H1 (cell line): Measurements from ENCODE around the gene CCNYL1. TPM values are rescaled to one million over a fixed set of nuclear protein-coding genes. Genes with fewer than 3 reads are reported as not detected.

ENCODE experiments used
- CTCF ChIA-PET: fragments of 300-600 bp; sonication (Branson Sonifier 250); formaldehyde crosslinking; loops from one replicate; lab custom pipeline; 2021; ENCODE audit not compliant: partially characterized antibody; lab: Charles Lee
- POLR2A ChIA-PET: fragments of 300-600 bp; sonication (Branson Sonifier 250); formaldehyde crosslinking; loops from one replicate; lab custom pipeline; 2021; ENCODE audit warnings: inconsistent platforms; ENCODE audit not compliant: partially characterized antibody; lab: Charles Lee
- DNase-seq, 2 experiments: peaks; one replicate each; pipeline versions ENCODE4 v3.0.0 to v3.0.0-alpha.2; 2010 to 2022; ENCODE audit warnings: low spot score in 2 of 2, low read depth in 1 of 2, mixed read lengths in 1 of 2
- FAIRE-seq: peaks from 2 replicates; lab custom pipeline; 2011; peaks lifted over from hg19 to GRCh38; lab: Jason Lieb, UNC
- H2AFZ ChIP-seq: 2 replicates; pipeline ENCODE4 v1.8.1; 2012; ENCODE audit warnings: low read length, inconsistent platforms
- H2AK5ac ChIP-seq: 2 replicates; pipeline ENCODE4 v1.6.1; 2013; ENCODE audit warnings: low read depth, low read length
- H2BK120ac ChIP-seq: replicated peaks from 2 replicates; pipeline ENCODE3; 2013; ENCODE audit warnings: low read depth, low read length, inconsistent platforms
- H2BK12ac ChIP-seq: 2 replicates; pipeline ENCODE4 v1.6.1; 2013; ENCODE audit warnings: low read depth, low read length
- H2BK15ac ChIP-seq: 2 replicates; pipeline ENCODE4 v1.6.1; 2013; ENCODE audit warnings: low read length
- H2BK20ac ChIP-seq: 2 replicates; pipeline ENCODE4 v1.6.1; 2013; ENCODE audit warnings: low read length
- H2BK5ac ChIP-seq: 2 replicates; pipeline ENCODE4 v1.6.1; 2013; ENCODE audit warnings: low read depth, low read length
- H3K14ac ChIP-seq: 2 replicates; pipeline ENCODE4 v1.6.1; 2013; ENCODE audit warnings: inconsistent platforms; ENCODE audit not compliant: insufficient read length
- H3K18ac ChIP-seq: 2 replicates; pipeline ENCODE4 v1.6.1; 2013; ENCODE audit warnings: low read length; ENCODE audit errors: extremely low read depth
- H3K23ac ChIP-seq: 2 replicates; pipeline ENCODE4 v1.6.1; 2013; ENCODE audit warnings: inconsistent platforms; ENCODE audit not compliant: insufficient read length
- H3K23me2 ChIP-seq: 2 replicates; pipeline ENCODE4 v1.6.1; 2013; ENCODE audit warnings: low read depth, low read length
- H3K27ac ChIP-seq: 2 replicates; pipeline ENCODE4 v1.6.1; 2011; ENCODE audit warnings: low read depth, low read length, inconsistent platforms
- H3K27me3 ChIP-seq, 4 experiments: replicated peaks in 1 of 4; 1 replicate in 1 of 4; 2 replicates in 3 of 4; pipeline versions ENCODE4 v1.6.1 to v1.8.1; 2011 to 2013; ENCODE audit warnings: low read length in 3 of 4, mild to moderate bottlenecking in 3 of 4, inconsistent platforms in 2 of 4, mixed read lengths in 2 of 4, moderate library complexity in 1 of 4; ENCODE audit not compliant: control insufficient read depth in 3 of 4, insufficient read depth in 3 of 4; ENCODE audit errors: extremely low read depth in 1 of 4
- H3K36me3 ChIP-seq, 4 experiments: 2 replicates each; pipeline versions ENCODE4 v1.6.1 to v1.8.1; 2011 to 2013; ENCODE audit warnings: mild to moderate bottlenecking in 4 of 4, low read length in 3 of 4, moderate library complexity in 2 of 4, control low read depth in 1 of 4, inconsistent platforms in 1 of 4; ENCODE audit not compliant: insufficient read depth in 4 of 4, control insufficient read depth in 2 of 4
- H3K4ac ChIP-seq: replicated peaks from 2 replicates; pipeline ENCODE3; 2013; ENCODE audit warnings: low read length, low read depth, mixed read lengths, inconsistent platforms; ENCODE audit not compliant: insufficient read length
- H3K4me1 ChIP-seq, 4 experiments: replicated peaks in 1 of 4; 1 replicate in 1 of 4; 2 replicates in 3 of 4; pipeline versions ENCODE4 v1.6.1 to v1.8.1; 2011 to 2013; ENCODE audit warnings: low read length in 3 of 4, inconsistent platforms in 2 of 4, mixed read lengths in 1 of 4; ENCODE audit not compliant: insufficient read depth in 4 of 4, control insufficient read depth in 3 of 4
- H3K4me2 ChIP-seq, 2 experiments: 2 replicates each; pipeline versions ENCODE4 v1.6.1 to v1.8.1; 2011 to 2013; ENCODE audit warnings: low read depth in 2 of 2, low read length in 2 of 2, control low read depth in 1 of 2, inconsistent platforms in 1 of 2, mild to moderate bottlenecking in 1 of 2; ENCODE audit not compliant: insufficient read depth in 1 of 2
- H3K4me3 ChIP-seq, 4 experiments: fragments of 200-600, 300-600 bp in 1 of 4; sonication (generic), shearing (Covaris generic), sonication (Bioruptor Twin) in 1 of 4; 2 replicates each; pipeline versions ENCODE4 v1.5.1 to v1.8.1; 2011 to 2016; ENCODE audit warnings: low read length in 4 of 4, low read depth in 3 of 4, control low read depth in 2 of 4, inconsistent platforms in 2 of 4, mild to moderate bottlenecking in 2 of 4, mixed read lengths in 1 of 4, moderate library complexity in 1 of 4; ENCODE audit not compliant: insufficient read depth in 2 of 4; ENCODE audit errors: extremely low read depth in 1 of 4
- H3K56ac ChIP-seq: replicated peaks from 2 replicates; pipeline ENCODE3; 2013; ENCODE audit warnings: low read depth, mild to moderate bottlenecking, mixed read lengths, low read length, inconsistent platforms; ENCODE audit not compliant: insufficient read length
- H3K79me1 ChIP-seq: 2 replicates; pipeline ENCODE4 v1.6.1; 2013; ENCODE audit warnings: low read depth, low read length, control low read depth
- H3K79me2 ChIP-seq, 2 experiments: 2 replicates each; pipeline versions ENCODE4 v1.6.1 to v1.8.1; 2012 to 2013; ENCODE audit warnings: low read length in 2 of 2, mild to moderate bottlenecking in 2 of 2, inconsistent platforms in 1 of 2; ENCODE audit not compliant: insufficient read depth in 2 of 2, control insufficient read depth in 1 of 2
- H3K9ac ChIP-seq, 4 experiments: replicated peaks in 1 of 4; 1 replicate in 1 of 4; 2 replicates in 3 of 4; pipeline versions ENCODE4 v1.6.1 to v1.8.1; 2011 to 2013; ENCODE audit warnings: low read depth in 3 of 4, low read length in 3 of 4, control low read depth in 2 of 4, mild to moderate bottlenecking in 2 of 4, moderate library complexity in 2 of 4, inconsistent platforms in 1 of 4; ENCODE audit errors: extremely low read depth in 1 of 4
- H3K9me3 ChIP-seq, 2 experiments: 2 replicates each; pipeline versions ENCODE4 v1.6.1 to v1.8.1; 2012 to 2013; ENCODE audit warnings: mild to moderate bottlenecking in 2 of 2, moderate library complexity in 2 of 2, control low read depth in 1 of 2, inconsistent platforms in 1 of 2, low read depth in 1 of 2, low read length in 1 of 2, mixed read lengths in 1 of 2; ENCODE audit not compliant: insufficient read depth in 2 of 2
- H4K20me1 ChIP-seq, 2 experiments: replicated peaks in 1 of 2; 2 replicates each; pipeline versions ENCODE3 to v1.8.1; 2011 to 2013; ENCODE audit warnings: inconsistent platforms in 2 of 2, low read length in 2 of 2, mild to moderate bottlenecking in 1 of 2; ENCODE audit not compliant: insufficient read depth in 2 of 2, control insufficient read depth in 1 of 2
- H4K5ac ChIP-seq: 2 replicates; pipeline ENCODE4 v1.6.1; 2013; ENCODE audit warnings: low read length, low read depth, mixed read lengths, inconsistent platforms; ENCODE audit not compliant: insufficient read length
- H4K8ac ChIP-seq: 2 replicates; pipeline ENCODE4 v1.8.0; 2013; ENCODE audit warnings: mild to moderate bottlenecking, moderate library complexity, low read length, inconsistent platforms; ENCODE audit not compliant: insufficient read depth; ENCODE audit errors: extremely low read depth
- H4K91ac ChIP-seq: replicated peaks from 2 replicates; pipeline ENCODE3; 2013; ENCODE audit warnings: low read length, mixed read lengths, inconsistent platforms; ENCODE audit not compliant: insufficient read length
- CHD2 ChIP-seq: IDR thresholded peaks from 2 replicates; pipeline ENCODE4 v1.6.1; 2012; ENCODE audit warnings: low read length, improper control_type of control experiment
- KDM1A ChIP-seq: fragments of 200-600, 300-600 bp; sonication (generic); IDR thresholded peaks from 2 replicates; pipeline ENCODE4 v1.7.1; 2016; ENCODE audit warnings: mild to moderate bottlenecking, low read length, borderline replicate concordance
- KDM5A ChIP-seq: fragments of 200-600 bp; IDR thresholded peaks from 2 replicates; pipeline ENCODE4 v1.7.1; 2012; ENCODE audit warnings: mild to moderate bottlenecking, low read length, inconsistent platforms, mixed read lengths
- PHF8 ChIP-seq: fragments of 200-600 bp; sonication (generic); conservative IDR thresholded peaks from 2 replicates; pipeline ENCODE4 v1.7.1; 2012; ENCODE audit warnings: low read depth, mild to moderate bottlenecking, inconsistent platforms, low read length, moderate library complexity
- POLR2A ChIP-seq, 2 experiments: IDR thresholded peaks; 1 replicate in 1 of 2; 2 replicates in 1 of 2; pipeline ENCODE4 v1.6.1; 2011; ENCODE audit warnings: low read depth in 2 of 2, low read length in 2 of 2, mild to moderate bottlenecking in 2 of 2; ENCODE audit errors: control extremely low read depth in 1 of 2
- RXRA ChIP-seq: IDR thresholded peaks from 2 replicates; pipeline ENCODE4 v1.6.1; 2011; ENCODE audit warnings: low read depth, mild to moderate bottlenecking, low read length, moderate library complexity; ENCODE audit not compliant: insufficient read depth
- SIRT6 ChIP-seq: IDR thresholded peaks from one replicate; pipeline ENCODE4 v1.7.1; 2012; ENCODE audit warnings: low read length, inconsistent platforms
- WGBS, 2 experiments: shearing (Covaris generic) in 1 of 2; methylation state at CpG; one replicate each; pipeline versions ENCODE4 v1.1.6 to v1.1.7; 2013 to 2015; ENCODE audit warnings: low lambda C conversion rate in 2 of 2, mixed read lengths in 2 of 2, inconsistent platforms in 1 of 2, low coverage in 1 of 2, missing lambda C conversion rate in 1 of 2; ENCODE audit not compliant: insufficient replicate concordance in 2 of 2, insufficient coverage in 1 of 2, insufficient read length in 1 of 2; ENCODE audit errors: extremely low coverage in 1 of 2, missing lambda C conversion rate in 1 of 2; 5-methylcytosine and 5-hydroxymethylcytosine counted together
- polyA plus RNA-seq, 7 experiments: library from polyadenylated mRNA; depleted of rRNA in 3 of 7; stranded (reverse) in 5 of 7; unstranded in 2 of 7; fragments of >200 nt in 5 of 7; fragments of 200-250 nt in 2 of 7; gene quantifications; 1 replicate in 5 of 7; 2 replicates in 1 of 7; 4 replicates in 1 of 7; pipeline versions ENCODE4 v1.2.1 to v1.2.3, GENCODE V29; 2011 to 2013; ENCODE audit warnings: missing spikeins in 2 of 7, mixed read lengths in 2 of 7
- total RNA-seq: library from RNA; stranded (reverse); fragmentation: NEBNext Ultra II Directional; extraction: Animal tissue kit (Norgen Biotek cat#: 25700); gene quantifications from 2 replicates; pipeline ENCODE4 v1.2.1, GENCODE V29; 2021

Gene CCNYL1
- total and polyA plus RNA-seq, 2 of the 8 experiments (the other 6 are each of a cell fraction or from before 2014, with no cell fraction given) = 13.3 to 35.4 TPM

DNA sequence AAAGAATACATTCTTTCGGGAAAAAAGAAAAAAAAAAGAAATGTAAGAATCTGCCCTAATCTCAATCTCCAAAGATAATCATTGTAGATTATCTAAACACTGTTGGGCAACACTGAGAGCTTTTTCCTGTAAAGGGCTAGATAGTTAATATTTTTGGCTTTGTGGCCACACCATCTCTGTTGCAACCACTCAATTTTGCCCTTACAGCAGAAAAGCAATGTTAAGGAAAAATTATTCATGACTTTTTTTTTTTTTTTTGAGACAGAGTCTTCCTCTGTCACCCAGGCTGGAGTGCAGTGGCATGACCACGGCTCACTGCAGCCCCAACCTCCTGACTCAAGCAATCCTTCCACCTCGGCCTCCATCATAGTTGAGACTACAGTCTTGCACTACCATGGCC is 75.6 kb downstream of the CCNYL1 start:
- Histone ChIP-seq H4K91ac (no peak overlapping the region), H3K4me1 (peaks cover 0 to 3% (median under 1%) of the 10 kb centered on the region in 4 experiments; a peak in 2 of 7 replicates), H2BK120ac (no peak overlapping the region), H3K4ac (no peak overlapping the region), H2BK15ac (no peak overlapping the region), H2BK20ac (no peak overlapping the region), H3K4me3 (no peak overlapping the region), H2BK5ac (no peak overlapping the region), H3K56ac (no peak overlapping the region), H3K14ac (no peak overlapping the region), H4K8ac (no peak overlapping the region), H3K23me2 (no peaks in the 10 kb centered on the region), H3K79me2 (no peaks in the 10 kb centered on the region), H3K18ac (no peak overlapping the region), H2AFZ (no peak overlapping the region), H4K5ac (no peak overlapping the region), H3K4me2 (no peak overlapping the region), H3K9ac (no peak overlapping the region), H2AK5ac (no peak overlapping the region), H3K23ac (no peak overlapping the region), H2BK12ac (0 out of 2 replicates have a peak overlapping the region, but pooled peaks have one; percentile 56), H3K27me3 (no peaks in the 10 kb centered on the region), H4K20me1 (no peaks in the 10 kb centered on the region), H3K27ac (no peak overlapping the region), H3K9me3 (no peaks in the 10 kb centered on the region), H3K36me3 (no peaks in the 10 kb centered on the region), H3K79me1 (no peaks in the 10 kb centered on the region)
- ChIA-PET POLR2A (interaction anchor here (1.2 kb wide), 1 partner anchor 21 kb away, joined by 3 read pairs; no protein-coding TSS in a partner anchor), CTCF (interaction anchor here (1.6 kb wide), 1 partner anchor 9 kb away, joined by 6 read pairs; no protein-coding TSS in a partner anchor)
- TF ChIP-seq PHF8 (no peak), SIRT6 (no peak), CHD2 (no peak), KDM1A (no peak), RXRA (no peak), POLR2A (IDR thresholded peaks at IDR 0.05; ENCODE audit: control extremely low read depth in 1 of 2, low read depth in 2 of 2, low read length in 2 of 2) (no peak), KDM5A (no peak)
- WGBS, 2 experiments = 78% methylated on average over 3 of the region's 3 CpGs; no CpG with 5 or more reads in 1 of the 2 experiments
- DNase-seq (no peak), FAIRE-seq (no peak)
